G401.6 (cell line): Measurements from ENCODE around the gene TNS3.

Experiments
- FAIRE-seq: peaks from 2 replicates; lab custom pipeline; 2012; peaks lifted over from hg19 to GRCh38; lab: Jason Lieb, UNC

The TNS3 gene

DNA sequence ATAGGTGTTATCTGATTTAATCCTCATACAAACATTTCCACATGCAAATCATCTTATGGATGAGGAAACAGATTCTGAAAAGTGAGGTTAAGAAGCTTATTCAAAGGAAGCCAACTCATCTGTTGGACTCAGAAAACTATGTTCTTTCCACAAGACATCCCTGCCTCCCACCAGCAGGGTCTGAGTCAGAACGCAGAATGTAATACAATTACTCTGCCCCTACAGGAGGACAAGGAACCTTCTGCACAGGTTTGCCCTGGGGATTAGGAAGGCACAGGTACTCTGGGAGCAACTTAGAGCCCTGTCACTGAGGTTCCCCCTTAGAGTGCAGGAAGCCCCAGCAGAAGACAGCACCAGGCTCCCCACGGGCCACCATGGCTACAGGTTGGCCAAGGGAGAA, 255.7 kb downstream of the TNS3 start:
- FAIRE-seq, result no peak

GRCh38 chr7:47325337-47325736, 256.6 kb downstream of the TNS3 start:
- no peak for FAIRE-seq

GRCh38 chr7:47323904-47324303, 258.0 kb downstream of the TNS3 start:
- FAIRE-seq, result no peak

GRCh38 chr7:47322731-47323130, 259.2 kb downstream of the TNS3 start:
- no peak for FAIRE-seq

DNA sequence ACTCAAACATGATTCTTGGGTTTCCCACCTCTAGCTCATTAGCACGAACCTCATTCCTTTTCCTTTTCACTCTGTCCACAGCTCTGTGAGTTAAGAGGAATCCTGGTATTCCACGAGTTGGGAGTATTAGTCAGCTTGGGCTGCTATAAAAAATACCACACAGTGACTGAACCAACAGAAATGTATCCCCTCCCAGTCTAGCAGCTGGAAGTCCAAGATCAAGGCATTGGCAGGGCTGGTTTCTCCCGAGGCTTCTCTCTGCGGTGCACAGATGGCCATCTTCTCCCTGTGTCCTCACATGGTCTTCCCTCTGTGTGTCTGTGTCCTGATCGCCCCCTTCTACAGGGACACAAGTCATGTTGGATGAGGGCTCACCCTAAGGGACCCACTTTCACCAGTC, 261.6 kb downstream of the TNS3 start:
- no peak for FAIRE-seq

DNA sequence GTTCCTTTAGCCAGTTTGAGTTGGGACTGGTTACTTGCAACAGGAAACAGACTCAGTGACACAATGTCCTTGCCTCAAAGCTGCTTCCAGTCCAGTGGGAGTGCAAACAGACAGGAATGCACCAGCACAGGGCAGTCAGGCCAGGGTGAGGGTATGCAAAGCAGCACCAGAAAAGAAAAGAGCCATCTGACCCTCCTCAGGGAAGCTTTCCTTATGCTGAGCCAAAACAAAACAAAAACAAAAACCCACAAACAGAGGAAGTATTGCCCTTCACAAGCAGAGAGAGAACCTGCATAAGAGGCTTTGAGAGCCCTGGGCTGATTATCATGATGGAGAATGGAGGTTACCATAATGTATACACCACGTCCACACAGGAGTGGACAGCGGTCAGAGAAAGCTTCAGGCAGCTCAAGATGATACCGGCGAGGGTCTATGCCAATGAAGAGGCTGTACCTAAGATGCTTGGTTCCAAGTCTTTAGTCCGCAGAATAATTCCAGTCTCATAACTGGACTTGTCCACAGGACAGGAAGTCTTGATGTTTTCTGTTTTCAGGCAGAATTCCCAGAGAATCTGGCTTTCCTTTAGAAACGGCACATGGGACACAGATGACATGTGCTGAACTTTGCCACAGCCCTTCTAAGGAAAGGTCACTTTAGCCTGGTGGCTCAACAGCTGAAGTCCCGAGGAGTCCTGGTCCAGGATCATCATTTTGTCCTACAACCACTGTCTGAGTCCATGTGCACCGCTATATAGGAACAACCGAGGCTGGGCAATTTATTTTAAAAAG, 263.3 kb downstream of the TNS3 start:
- no peak for FAIRE-seq

- no peak for FAIRE-seq
Observed at GRCh38 chr7:47317487-47317886, 264.4 kb downstream of the TNS3 start.

DNA sequence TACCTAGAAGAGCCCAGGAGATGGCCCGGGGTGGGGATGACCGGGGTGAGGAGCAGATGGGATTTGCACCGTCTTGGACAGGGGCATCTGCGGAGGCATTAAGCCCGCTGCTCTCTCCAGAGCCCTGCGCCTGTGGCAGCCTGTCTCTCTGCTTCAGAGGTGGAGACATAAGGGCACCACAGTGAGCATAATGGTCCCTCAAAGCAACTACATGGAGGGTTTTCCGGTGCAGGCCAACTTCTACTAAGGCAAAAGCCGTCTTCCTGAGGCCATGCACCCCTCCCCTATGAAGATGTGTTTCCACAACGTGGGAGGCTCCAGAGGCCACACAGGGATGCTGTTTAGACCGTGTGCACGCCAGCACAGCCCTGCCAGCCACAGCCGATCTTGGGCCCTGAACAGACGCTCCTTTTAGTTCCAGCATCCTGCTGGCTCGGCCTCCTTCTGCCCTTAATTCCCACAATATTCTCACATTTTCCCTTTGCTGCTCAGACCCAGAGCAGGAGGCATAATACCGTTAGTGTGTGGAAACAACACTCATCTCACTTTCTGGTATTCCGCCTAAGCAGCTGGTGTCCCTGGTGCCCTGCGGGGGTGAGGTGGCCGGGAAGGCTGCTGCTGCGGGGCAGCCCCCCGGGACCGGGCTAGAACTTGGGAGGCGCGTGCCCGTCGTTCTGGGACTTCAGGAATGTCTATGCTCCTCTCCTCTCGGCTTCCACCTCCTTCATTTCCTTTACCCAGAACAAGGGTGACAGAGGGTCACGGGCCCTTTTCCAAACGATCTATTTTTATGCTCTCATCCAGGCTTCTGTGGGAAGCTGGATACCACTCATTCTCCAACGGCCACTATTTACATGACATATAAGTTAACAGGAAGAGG, 266.9 kb downstream of the TNS3 start:
- FAIRE-seq, result no peak

GRCh38 chr7:47314248-47314647, 267.7 kb downstream of the TNS3 start:
- no peak for FAIRE-seq

DNA sequence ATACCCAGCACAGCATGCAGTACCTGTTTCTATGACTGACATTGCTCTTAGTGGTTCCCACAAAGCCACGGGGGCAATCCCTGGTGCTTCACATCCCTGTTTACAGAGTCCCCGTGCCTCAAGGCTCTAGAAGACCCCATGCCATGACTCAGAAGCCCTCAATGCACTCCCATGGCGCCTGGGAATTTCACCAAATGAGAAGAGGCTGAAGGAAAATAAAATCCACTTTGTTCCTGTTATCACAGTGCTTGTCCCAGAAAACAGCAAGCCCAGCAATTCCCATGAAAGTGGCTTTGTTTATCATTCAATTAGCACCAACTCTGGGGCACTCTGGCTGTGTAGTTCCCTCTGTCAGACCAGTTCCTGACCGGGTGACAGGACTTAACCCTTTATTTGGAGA, 268.3 kb downstream of the TNS3 start:
- FAIRE-seq, result no peak

DNA sequence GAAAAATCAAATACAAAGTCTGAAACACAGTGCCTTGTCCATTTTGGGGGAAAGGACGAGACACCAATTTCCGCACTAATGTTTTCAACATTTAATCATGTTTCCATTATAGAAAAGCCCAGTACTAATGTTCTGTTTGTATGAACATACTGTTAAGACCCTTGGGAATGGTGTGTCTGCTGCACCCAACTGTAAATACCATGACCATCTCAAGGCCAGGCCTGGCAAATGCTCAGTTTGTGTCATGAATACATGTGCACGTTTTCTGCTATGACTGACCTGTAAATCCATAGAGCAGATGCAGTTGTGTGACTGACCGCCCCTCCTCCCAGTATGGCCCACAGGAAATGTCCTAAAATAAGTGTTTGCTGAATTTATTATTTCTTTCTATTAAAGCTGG, 270.0 kb downstream of the TNS3 start:
- FAIRE-seq, result no peak

DNA sequence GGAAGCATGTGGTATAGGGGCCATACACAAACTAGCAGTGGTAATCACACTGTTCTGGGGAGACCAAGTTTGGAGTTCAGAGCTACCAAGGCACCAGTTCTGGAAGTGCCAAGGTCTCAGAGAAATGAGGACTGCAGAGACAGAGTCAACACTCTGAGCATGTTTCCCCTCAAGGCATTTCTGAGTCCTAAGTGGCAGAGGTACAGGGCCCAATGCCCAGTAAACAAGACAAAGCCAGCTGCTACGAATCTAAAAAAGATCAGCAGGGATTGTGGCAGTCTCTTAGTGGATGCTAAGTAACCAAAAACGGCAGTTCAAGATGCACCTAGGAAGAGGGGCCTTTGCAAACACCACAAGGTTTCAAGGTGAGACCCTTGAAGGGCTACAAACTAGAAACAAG, 271.9 kb downstream of the TNS3 start:
- FAIRE-seq, result no peak

DNA sequence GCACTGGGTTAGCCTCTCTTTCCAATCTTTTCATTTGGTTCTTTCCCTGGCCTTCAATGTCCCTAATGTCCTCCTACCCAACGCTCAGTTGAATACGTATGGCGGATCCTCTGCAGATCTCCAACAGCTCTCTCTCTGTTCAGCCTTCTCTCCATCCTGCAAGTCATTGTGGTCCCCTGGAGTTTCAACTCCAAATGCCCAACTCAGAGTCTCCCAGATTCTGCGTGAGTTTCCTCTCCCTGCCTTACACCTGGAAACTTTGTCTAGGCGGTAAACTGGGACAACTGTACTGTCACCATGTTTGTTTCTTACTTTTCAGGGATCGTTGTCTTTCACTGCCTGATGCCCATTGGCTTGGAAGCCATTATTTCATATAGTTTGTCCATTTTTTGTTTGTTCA, 273.1 kb downstream of the TNS3 start:
- FAIRE-seq, result no peak

DNA sequence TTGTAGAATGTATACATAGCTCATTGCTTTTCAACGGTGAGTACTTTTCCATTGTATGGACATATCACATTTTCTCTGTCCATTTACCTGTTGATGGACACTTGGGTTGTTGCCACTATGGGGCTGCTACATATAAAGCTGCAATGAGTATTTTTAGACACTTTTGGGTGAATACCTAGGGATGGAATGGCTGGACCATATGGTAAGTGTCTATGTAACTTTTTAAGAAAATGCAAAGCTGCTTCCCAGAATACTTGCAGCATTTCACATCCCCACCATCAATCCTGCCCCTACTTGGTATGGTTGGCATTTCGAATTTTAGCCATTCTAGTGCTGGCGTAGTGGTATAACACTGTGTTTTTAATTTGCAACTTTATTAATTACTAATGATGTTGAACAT, 274.6 kb downstream of the TNS3 start:
- FAIRE-seq, result no peak

DNA sequence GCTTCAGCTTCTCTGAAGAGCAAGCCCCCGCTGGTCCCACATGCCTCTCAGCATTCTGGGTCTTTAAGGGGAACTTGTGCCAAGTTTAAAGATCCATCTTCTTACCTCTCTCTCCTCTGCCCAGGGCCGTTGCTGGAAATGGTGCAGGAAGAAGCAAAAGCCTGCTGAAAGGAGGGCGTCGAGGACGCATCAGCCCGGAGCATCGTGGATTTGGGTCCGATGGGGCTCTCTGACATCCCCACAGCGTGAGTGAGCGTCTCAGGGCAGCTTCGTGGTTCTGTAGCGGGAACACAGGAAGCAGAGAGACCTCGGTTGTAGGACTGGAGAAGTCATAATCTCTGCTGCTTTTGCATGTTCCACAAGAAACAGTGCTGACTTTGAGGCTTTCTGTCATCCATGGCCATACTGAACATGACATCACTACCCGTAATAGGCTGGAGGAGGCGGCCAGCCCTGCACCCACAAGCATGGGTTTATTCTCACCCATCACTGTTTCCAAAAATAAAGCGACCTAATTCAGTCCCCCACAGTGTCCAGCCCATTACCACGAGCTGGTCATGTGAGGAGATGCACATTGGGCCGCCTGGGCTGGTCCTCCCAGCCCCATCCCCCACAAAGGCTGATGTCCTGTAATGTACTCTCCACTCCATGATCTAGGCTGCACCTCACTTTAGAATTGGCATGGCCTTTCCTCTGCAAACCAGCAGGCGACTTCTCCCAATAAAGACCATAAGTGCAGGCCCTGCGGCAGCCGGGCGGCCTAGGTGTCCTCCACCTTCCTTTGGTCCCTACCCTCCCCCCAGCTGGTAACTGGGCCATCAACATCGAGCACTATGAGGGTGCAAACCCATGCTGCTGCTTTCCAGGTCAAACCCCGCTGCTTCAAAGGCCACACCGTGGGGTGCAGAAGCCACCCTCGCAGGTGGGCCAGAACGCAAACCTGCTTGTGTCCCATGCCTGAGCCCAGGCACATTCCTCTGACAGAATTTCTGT, 276.9 kb downstream of the TNS3 start:
- no peak for FAIRE-seq

DNA sequence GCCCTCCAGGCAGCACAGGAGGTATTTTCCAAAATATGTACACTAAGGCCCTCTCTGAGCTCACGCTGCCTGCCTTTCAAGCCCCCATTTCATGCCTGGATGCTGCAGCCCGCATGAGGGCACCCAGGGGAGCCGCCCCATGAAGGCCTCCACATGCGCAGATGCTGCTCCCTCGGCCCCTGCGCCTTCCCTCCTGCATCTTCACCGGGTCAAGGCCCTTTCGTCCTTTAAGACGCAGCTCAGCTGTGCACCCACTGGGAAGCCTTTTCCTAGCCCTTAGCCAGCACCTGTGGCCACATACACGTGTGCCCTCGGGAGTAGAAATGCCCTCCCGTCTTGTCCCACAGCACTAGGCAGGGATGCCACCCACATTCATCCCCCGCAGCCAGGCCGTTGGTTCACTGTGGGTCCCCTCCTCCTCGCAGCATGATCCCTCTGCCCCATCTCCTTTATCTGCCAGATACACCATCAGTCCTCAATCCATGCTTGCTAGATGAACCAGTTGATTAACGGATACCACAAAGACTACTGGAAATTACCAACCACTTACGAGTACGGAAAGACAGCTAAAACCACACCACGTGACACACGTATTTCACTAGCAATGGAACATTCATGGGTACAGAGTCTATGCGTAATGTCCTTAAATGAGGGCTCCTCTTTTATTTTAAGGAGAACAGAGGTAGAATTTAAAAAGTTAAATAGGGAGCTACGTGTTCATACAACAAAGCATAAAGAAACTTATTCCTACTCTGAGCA, 278.0 kb downstream of the TNS3 start:
- FAIRE-seq, result no peak

- no peak for FAIRE-seq
Observed at GRCh38 chr7:47303014-47303694, 278.8 kb downstream of the TNS3 start.

GRCh38 chr7:47302560-47302959, 279.4 kb downstream of the TNS3 start:
- no peak for FAIRE-seq

DNA sequence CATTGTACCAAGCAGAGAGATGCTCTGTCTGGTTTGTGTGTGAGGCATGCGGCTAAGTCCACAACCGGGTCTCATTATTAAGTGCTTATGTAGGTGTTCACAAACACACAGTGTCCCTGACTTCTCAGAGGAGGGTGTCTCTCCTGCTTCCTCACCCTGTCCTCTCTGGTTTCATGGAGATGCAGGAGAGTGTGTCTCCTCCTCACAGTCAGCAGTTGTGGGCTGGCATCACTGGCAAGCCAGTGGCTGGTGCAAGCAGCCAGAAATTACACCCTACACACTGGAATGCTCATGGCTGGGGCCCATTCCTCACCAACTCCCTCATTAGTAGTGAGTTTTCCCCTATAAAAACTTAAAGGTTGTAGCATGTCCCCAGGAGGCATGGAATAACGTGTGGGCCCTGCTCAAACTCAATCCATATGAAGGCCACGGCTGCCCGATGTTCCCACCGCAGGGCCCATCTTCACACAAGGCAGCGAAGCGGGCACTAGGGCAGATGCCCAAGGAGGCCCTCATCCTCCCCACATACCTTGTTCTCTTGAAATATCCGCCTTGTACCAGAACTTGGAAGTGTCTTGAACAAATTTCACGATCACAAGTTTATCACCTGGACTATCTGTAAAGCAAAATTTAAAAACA, 280.1 kb downstream of the TNS3 start:
- no peak for FAIRE-seq

DNA sequence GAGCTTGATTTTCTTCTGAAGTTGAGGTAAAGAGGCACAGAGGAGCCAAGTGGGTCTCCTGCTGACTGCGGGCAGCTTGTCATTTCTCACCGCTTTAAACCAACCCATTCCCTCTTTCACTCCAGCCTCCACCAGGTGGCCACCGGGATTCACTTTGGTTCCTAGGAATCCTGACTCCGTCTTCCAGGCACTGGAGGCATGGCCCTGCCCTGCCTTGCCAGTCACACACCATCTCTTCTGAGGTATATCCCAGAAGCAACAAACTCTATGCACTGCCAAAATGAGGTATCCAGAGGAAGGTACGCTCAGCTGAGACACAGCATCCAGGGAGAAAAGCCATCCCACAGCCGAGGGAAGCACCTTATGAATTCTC, 280.8 kb downstream of the TNS3 start:
- no peak for FAIRE-seq
